GM12878 (cell line): ENCODE measurements around the gene CD300LG. TPM values are rescaled to one million over a fixed set of nuclear protein-coding genes. Genes with fewer than 3 reads are reported as not detected.

ENCODE experiments used
- ATAC-seq: fragments of 200-7000 bp; cut with Tn5 transposase; 3 replicates; pipeline ENCODE4 v1.9.1; 2020; ENCODE audit warnings: mild to moderate bottlenecking, moderate library complexity
- BruUV-seq: library from RNA; stranded (reverse); fragments of 400-500 nt; replicated peaks from 2 replicates; lab custom pipeline; 2021; lab: Mats Ljungman, UMichigan
- CTCF ChIA-PET: fragments of 300-600 bp; sonication (Branson Sonifier 250); formaldehyde crosslinking; extraction: SDS; loops from one replicate; lab custom pipeline; 2021; ENCODE audit warnings: inconsistent platforms; lab: Yijun Ruan, JAX
- POLR2A ChIA-PET: fragments of 350-600 bp; formaldehyde crosslinking; extraction: SDS; loops from one replicate; lab custom pipeline; 2021; ENCODE audit warnings: inconsistent platforms; lab: Charles Lee
- RAD21 ChIA-PET: fragments of 300-600 bp; sonication (Branson Sonifier 250); formaldehyde crosslinking; loops from one replicate; lab custom pipeline; 2023; ENCODE audit warnings: antibody characterized with exemption; ENCODE audit not compliant: unreplicated experiment; lab: Charles Lee
- SMC1A ChIA-PET: fragments of 300-600 bp; sonication (Branson Sonifier 250); formaldehyde crosslinking; loops from one replicate; lab custom pipeline; 2023; ENCODE audit not compliant: unreplicated experiment, uncharacterized antibody; lab: Charles Lee
- DNase-seq: peaks from one replicate; pipeline ENCODE4 v3.0.0-alpha.2; 2011; ENCODE audit warnings: low read depth, low spot score
- FAIRE-seq: peaks from 3 replicates; lab custom pipeline; 2011; peaks lifted over from hg19 to GRCh38; lab: Jason Lieb, UNC
- H2AFZ ChIP-seq: 2 replicates; pipeline ENCODE4 v1.6.0; 2011; ENCODE audit warnings: low read depth, low read length, control low read depth; ENCODE audit not compliant: control insufficient read depth
- H3K27ac ChIP-seq: 2 replicates; pipeline ENCODE4 v1.5.1; 2011; ENCODE audit warnings: control low read depth; ENCODE audit not compliant: control insufficient read depth, insufficient read depth
- H3K27me3 ChIP-seq, 2 experiments: replicated peaks in 1 of 2; 2 replicates each; pipeline versions ENCODE4 v1.6.0 to v1.6.1; 2011; ENCODE audit warnings: low read length in 1 of 2; ENCODE audit not compliant: control insufficient read depth in 2 of 2, insufficient read depth in 2 of 2
- H3K36me3 ChIP-seq, 2 experiments: 2 replicates each; pipeline ENCODE4 v1.5.1; 2011; ENCODE audit warnings: low read length in 1 of 2; ENCODE audit not compliant: control insufficient read depth in 2 of 2, insufficient read depth in 2 of 2
- H3K4me1 ChIP-seq: 2 replicates; pipeline ENCODE4 v1.6.1; 2011; ENCODE audit warnings: mild to moderate bottlenecking, low read length, moderate library complexity, mixed read lengths; ENCODE audit not compliant: control insufficient read depth, insufficient read depth
- H3K4me2 ChIP-seq: 2 replicates; pipeline ENCODE4 v1.6.0; 2011; ENCODE audit warnings: control low read depth; ENCODE audit not compliant: control insufficient read depth, insufficient read depth
- H3K4me3 ChIP-seq: fragments of 200-600 bp; sonication (generic); 2 replicates; pipeline ENCODE4 v1.5.1; 2016
- H3K79me2 ChIP-seq: 2 replicates; pipeline ENCODE4 v1.6.0; 2011; ENCODE audit warnings: low read length; ENCODE audit not compliant: control insufficient read depth, insufficient read depth
- H3K9ac ChIP-seq: 2 replicates; pipeline ENCODE4 v1.8.0; 2011; ENCODE audit warnings: low read length, control low read depth, mixed read lengths; ENCODE audit not compliant: control insufficient read depth, insufficient read depth
- H3K9me3 ChIP-seq: replicated peaks from 3 replicates; pipeline ENCODE4 v1.5.1; 2011; ENCODE audit warnings: mild to moderate bottlenecking, low read length; ENCODE audit not compliant: control insufficient read depth, insufficient read depth
- H4K20me1 ChIP-seq: 2 replicates; pipeline ENCODE4 v1.6.0; 2011; ENCODE audit not compliant: control insufficient read depth, insufficient read depth
- CHD4 ChIP-seq: fragments of 200-600 bp; sonication (generic); IDR thresholded peaks from 2 replicates; pipeline ENCODE4 v1.6.1; 2016; ENCODE audit warnings: mild to moderate bottlenecking
- CREB1 ChIP-seq: IDR thresholded peaks from 2 replicates; pipeline ENCODE4 v1.6.1; 2012; ENCODE audit warnings: low read depth, mild to moderate bottlenecking, inconsistent platforms
- GABPA ChIP-seq: IDR thresholded peaks from 2 replicates; pipeline ENCODE4 v1.6.1; 2014; ENCODE audit warnings: antibody characterized with exemption, low read depth, mild to moderate bottlenecking, inconsistent platforms
- JUNB ChIP-seq: IDR thresholded peaks from 2 replicates; pipeline ENCODE4 v1.6.1; 2016; ENCODE audit warnings: antibody characterized with exemption, mild to moderate bottlenecking
- MXI1 ChIP-seq: fragments of 150-350 bp; IDR thresholded peaks from 2 replicates; pipeline ENCODE4 v1.6.1; 2011; ENCODE audit warnings: low read depth, mild to moderate bottlenecking, inconsistent platforms, low read length, improper control_type of control experiment
- MYB ChIP-seq: fragments of 150-350 bp; IDR thresholded peaks from 2 replicates; pipeline ENCODE4 v1.6.1; 2014; ENCODE audit warnings: mild to moderate bottlenecking, low read depth, low read length, borderline replicate concordance
- NR2C1 ChIP-seq: fragments of 450-650 bp; IDR thresholded peaks from 2 replicates; pipeline ENCODE4 v1.6.1; 2017; ENCODE audit warnings: antibody characterized with exemption, mild to moderate bottlenecking, moderate library complexity
- PAX8 ChIP-seq: fragments of 450-650 bp; IDR thresholded peaks from 2 replicates; pipeline ENCODE4 v1.6.1; 2017; ENCODE audit warnings: mild to moderate bottlenecking, moderate library complexity
- PKNOX1 ChIP-seq: fragments of 450-650 bp; IDR thresholded peaks from 2 replicates; pipeline ENCODE4 v1.6.1; 2016; ENCODE audit warnings: mild to moderate bottlenecking
- PML ChIP-seq: IDR thresholded peaks from 2 replicates; pipeline ENCODE4 v1.6.1; 2012; ENCODE audit warnings: low read length, inconsistent platforms
- SIX5 ChIP-seq: IDR thresholded peaks from 2 replicates; pipeline ENCODE4 v1.6.1; 2011; ENCODE audit warnings: mild to moderate bottlenecking, low read depth, low read length, moderate library complexity; ENCODE audit not compliant: severe bottlenecking
- ZBED1 ChIP-seq: IDR thresholded peaks from 2 replicates; pipeline ENCODE4 v1.6.1; 2016; ENCODE audit warnings: borderline replicate concordance
- ZBTB33 ChIP-seq: fragments of 450-650 bp; IDR thresholded peaks from 2 replicates; pipeline ENCODE4 v1.6.1; 2017; ENCODE audit warnings: mild to moderate bottlenecking
- WGBS: methylation state at CpG from one replicate; pipeline ENCODE4 v1.1.6; 2016; ENCODE audit warnings: low lambda C conversion rate; ENCODE audit not compliant: insufficient replicate concordance, insufficient coverage; ENCODE audit errors: missing lambda C conversion rate; 5-methylcytosine and 5-hydroxymethylcytosine counted together
- in situ Hi-C: fragments of 300-500 bp; cut with MboI; formaldehyde crosslinking; loops from 9 replicates; pipeline ENCODE4 v1.14.3; 2018; ENCODE audit warnings: mixed read lengths
- intact Hi-C: fragments of 100-400 bp; cut with micrococcal nuclease; formaldehyde crosslinking; loops from one replicate; pipeline ENCODE4 v1.14.2; 2022; ENCODE audit not compliant: unreplicated experiment
- polyA plus RNA-seq, 11 experiments: library from polyadenylated mRNA; depleted of rRNA in 4 of 11; unstranded in 6 of 11; stranded (reverse) in 5 of 11; fragments of >200 nt; fragmentation: Nextera tagmentation in 4 of 11; fragmentation: Illumina TruSeq in 1 of 11; extraction: Ambion mirVana in 4 of 11; extraction: Trizol in 1 of 11; gene quantifications; 1 replicate in 1 of 11; 2 replicates in 10 of 11; pipeline versions ENCODE4 v1.2.1 to v1.2.3, GENCODE V29; 2011 to 2016; ENCODE audit warnings: inconsistent platforms in 2 of 11, missing spikeins in 2 of 11, low read depth in 1 of 11
- total RNA-seq, 4 experiments: library from RNA; depleted of rRNA in 3 of 4; stranded (reverse); fragments of >200 nt in 3 of 4; fragmentation: Illumina TruSeq in 1 of 4; extraction: Trizol in 1 of 4; gene quantifications; 2 replicates each; pipeline versions ENCODE4 v1.2.1 to v1.2.3, GENCODE V29; 2013 to 2021

Gene CD300LG
- total and polyA plus RNA-seq, 10 of the 15 experiments (the other 5 are each of a cell fraction or from before 2014, with no cell fraction given) = not detected

- no peak overlapping the region for H2AFZ ChIP-seq
- WGBS = 6% methylated on average over 3 of the region's 3 CpGs
- TF ChIP-seq GABPA (no peak), ZBED1 (no peak), CREB1 (no peak), PKNOX1 (no peak), CHD4 (no peak), ZBTB33 (no peak), PAX8 (no peak), JUNB (no peak), MXI1 (no peak), SIX5 (no peak), MYB (no peak), PML (no peak), NR2C1 (no peak)
- ChIA-PET CTCF (no interaction called here), RAD21 (no interaction called here), SMC1A (no interaction called here), POLR2A (no interaction called here)
- intact Hi-C loops (loop anchor here (10.0 kb wide), 1 partner anchor 119 kb away; no protein-coding TSS in a partner anchor), in situ Hi-C loops (no loop called here)
- no peaks in the 10 kb centered on the region for H3K9me3 ChIP-seq
- no peaks in the 10 kb centered on the region for H3K79me2 ChIP-seq
- H3K27me3 ChIP-seq = no peaks in the 10 kb centered on the region
- no peak for FAIRE-seq
- no peak overlapping the region for H3K4me2 ChIP-seq
- no peak overlapping the region for H3K4me3 ChIP-seq
- BruUV-seq = no TSS peak
- ATAC-seq = no peak
- no peak overlapping the region for H3K9ac ChIP-seq
- no peaks in the 10 kb centered on the region for H4K20me1 ChIP-seq
- no peak overlapping the region for H3K27ac ChIP-seq
- DNase-seq = no peak
- no peaks in the 10 kb centered on the region for H3K4me1 ChIP-seq
- H3K36me3 ChIP-seq = no peaks in the 10 kb centered on the region
Measured at GRCh38 chr17:43875476-43876147, 28.6 kb downstream of the CD300LG start.
